Glutamatergic neuron (in vitro differentiated cells): ENCODE results near the gene RBM46. TPM values are rescaled to one million over a fixed set of nuclear protein-coding genes. Genes with fewer than 3 reads are reported as not detected.

Experiments used
- DNase-seq: peaks from one replicate; pipeline ENCODE4 v3.0.0; 2022
- H3K27ac Mint-ChIP-seq: one replicate; pipeline ENCODE4 v1.8.0; 2020; ENCODE audit warnings: mild to moderate bottlenecking, mixed read lengths, inconsistent platforms; ENCODE audit not compliant: unreplicated experiment
- H3K27me3 Mint-ChIP-seq: one replicate; pipeline ENCODE4 v1.8.0; 2020; ENCODE audit warnings: mild to moderate bottlenecking, moderate library complexity, mixed read lengths, inconsistent platforms; ENCODE audit not compliant: unreplicated experiment
- H3K36me3 Mint-ChIP-seq: one replicate; pipeline ENCODE4 v1.8.0; 2020; ENCODE audit warnings: mild to moderate bottlenecking, mixed read lengths, inconsistent platforms; ENCODE audit not compliant: unreplicated experiment
- H3K4me1 Mint-ChIP-seq: one replicate; pipeline ENCODE4 v1.8.0; 2020; ENCODE audit warnings: mild to moderate bottlenecking, low read depth, mixed read lengths, inconsistent platforms; ENCODE audit not compliant: unreplicated experiment
- H3K4me3 Mint-ChIP-seq: one replicate; pipeline ENCODE4 v1.8.0; 2020; ENCODE audit warnings: mild to moderate bottlenecking, mixed read lengths, inconsistent platforms; ENCODE audit not compliant: unreplicated experiment
- H3K9me3 Mint-ChIP-seq: one replicate; pipeline ENCODE4 v1.8.0; 2020; ENCODE audit warnings: mild to moderate bottlenecking, moderate library complexity, mixed read lengths, inconsistent platforms; ENCODE audit not compliant: unreplicated experiment
- total RNA-seq: library from RNA; stranded (reverse); fragmentation: NEBNext Ultra II Directional; extraction: Animal tissue kit (Norgen Biotek cat#: 25700); gene quantifications from one replicate; pipeline ENCODE4 v1.2.1, GENCODE V29; 2021; ENCODE audit not compliant: unreplicated experiment
- TF ChIP-seq, protein P1 (sequence below): fragments of 200-600 bp; sonication (generic); IDR thresholded peaks from one replicate; pipeline ENCODE4 v1.5.0; 2021; ENCODE audit not compliant: partially characterized antibody, unreplicated experiment

Gene RBM46
- total RNA-seq, 1 donor from 2014 or later: 7.9 TPM

DNA sequence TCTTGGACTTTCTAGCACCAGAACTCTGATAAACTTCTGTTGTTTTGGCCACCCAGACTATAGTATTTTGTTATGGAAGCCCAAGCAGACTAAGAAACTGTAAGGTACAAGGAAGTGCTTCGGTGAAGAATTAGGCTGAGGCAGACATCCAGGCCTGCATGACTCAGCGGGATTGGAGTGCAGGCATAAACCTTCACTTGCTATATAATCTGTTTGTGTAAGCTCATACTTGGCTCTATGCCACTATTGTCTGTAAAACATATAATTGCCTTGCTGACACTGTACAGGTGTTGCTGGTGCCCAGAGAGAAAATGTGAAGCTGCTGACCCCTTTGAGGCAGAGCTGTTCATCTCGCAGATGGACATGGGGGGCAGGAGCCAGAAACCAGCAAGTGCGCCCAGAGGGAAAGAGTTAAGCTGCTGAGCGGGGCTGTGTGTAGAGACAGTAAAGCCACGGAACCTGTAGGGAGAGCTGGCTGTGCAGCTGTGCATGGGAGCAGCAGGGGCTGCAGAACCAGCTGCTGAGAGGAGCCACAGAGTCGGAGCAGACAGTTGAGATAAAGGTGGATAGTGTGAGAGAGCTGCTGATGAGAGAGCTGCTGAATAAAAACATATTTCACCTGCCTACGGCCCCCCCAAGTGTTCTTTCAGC lies 96.2 kb downstream of the RBM46 start:
- Mint-ChIP-seq H3K9me3 (peaks cover 8% of the 10 kb centered on the region), H3K4me1 (no peaks in the 10 kb centered on the region), H3K36me3 (no peaks in the 10 kb centered on the region), H3K4me3 (no peak overlapping the region), H3K27ac (no peak overlapping the region), H3K27me3 (no peaks in the 10 kb centered on the region)
- TF ChIP-seq, protein P1, sequence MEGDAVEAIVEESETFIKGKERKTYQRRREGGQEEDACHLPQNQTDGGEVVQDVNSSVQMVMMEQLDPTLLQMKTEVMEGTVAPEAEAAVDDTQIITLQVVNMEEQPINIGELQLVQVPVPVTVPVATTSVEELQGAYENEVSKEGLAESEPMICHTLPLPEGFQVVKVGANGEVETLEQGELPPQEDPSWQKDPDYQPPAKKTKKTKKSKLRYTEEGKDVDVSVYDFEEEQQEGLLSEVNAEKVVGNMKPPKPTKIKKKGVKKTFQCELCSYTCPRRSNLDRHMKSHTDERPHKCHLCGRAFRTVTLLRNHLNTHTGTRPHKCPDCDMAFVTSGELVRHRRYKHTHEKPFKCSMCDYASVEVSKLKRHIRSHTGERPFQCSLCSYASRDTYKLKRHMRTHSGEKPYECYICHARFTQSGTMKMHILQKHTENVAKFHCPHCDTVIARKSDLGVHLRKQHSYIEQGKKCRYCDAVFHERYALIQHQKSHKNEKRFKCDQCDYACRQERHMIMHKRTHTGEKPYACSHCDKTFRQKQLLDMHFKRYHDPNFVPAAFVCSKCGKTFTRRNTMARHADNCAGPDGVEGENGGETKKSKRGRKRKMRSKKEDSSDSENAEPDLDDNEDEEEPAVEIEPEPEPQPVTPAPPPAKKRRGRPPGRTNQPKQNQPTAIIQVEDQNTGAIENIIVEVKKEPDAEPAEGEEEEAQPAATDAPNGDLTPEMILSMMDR: no peak
- DNase-seq: no peak

Other genes with a start within 250 kb of the RBM46 start
- gene PLRG1, start 230.9 kb upstream of the RBM46 start, total RNA-seq: 79.7 TPM
- not detected for gene FGB, start 218.3 kb upstream of the RBM46 start, total RNA-seq
- gene FGA, start 190.5 kb upstream of the RBM46 start, total RNA-seq: not detected
- not detected for gene FGG, start 168.6 kb upstream of the RBM46 start, total RNA-seq
- gene LRAT, start 37.3 kb upstream of the RBM46 start, total RNA-seq: 0.20 TPM